SH-SY5Y (cell line): ENCODE results near the gene ETS2.

Experiments used
- GATA2 ChIP-seq: IDR thresholded peaks from 2 replicates; pipeline ENCODE4 v1.6.1; 2011; ENCODE audit warnings: mild to moderate bottlenecking, low read depth, low read length
- GATA3 ChIP-seq: IDR thresholded peaks from 2 replicates; pipeline ENCODE4 v1.6.1; 2011; ENCODE audit warnings: low read depth, mild to moderate bottlenecking, low read length, moderate library complexity

Gene ETS2

GRCh38 chr21:38805328-38806152, at the start of gene ETS2:
Gene ETS2, plus strand, starts transcription at chr21:38805929. Its CDS starts 4,106 bp downstream, at chr21:38810035.
- TF ChIP-seq GATA2 = no peak
- no peak for TF ChIP-seq GATA3

GRCh38 chr21:38756746-38757145, 49.0 kb upstream of the ETS2 start:
- TF ChIP-seq GATA3 (no peak), GATA2 (no peak)

DNA sequence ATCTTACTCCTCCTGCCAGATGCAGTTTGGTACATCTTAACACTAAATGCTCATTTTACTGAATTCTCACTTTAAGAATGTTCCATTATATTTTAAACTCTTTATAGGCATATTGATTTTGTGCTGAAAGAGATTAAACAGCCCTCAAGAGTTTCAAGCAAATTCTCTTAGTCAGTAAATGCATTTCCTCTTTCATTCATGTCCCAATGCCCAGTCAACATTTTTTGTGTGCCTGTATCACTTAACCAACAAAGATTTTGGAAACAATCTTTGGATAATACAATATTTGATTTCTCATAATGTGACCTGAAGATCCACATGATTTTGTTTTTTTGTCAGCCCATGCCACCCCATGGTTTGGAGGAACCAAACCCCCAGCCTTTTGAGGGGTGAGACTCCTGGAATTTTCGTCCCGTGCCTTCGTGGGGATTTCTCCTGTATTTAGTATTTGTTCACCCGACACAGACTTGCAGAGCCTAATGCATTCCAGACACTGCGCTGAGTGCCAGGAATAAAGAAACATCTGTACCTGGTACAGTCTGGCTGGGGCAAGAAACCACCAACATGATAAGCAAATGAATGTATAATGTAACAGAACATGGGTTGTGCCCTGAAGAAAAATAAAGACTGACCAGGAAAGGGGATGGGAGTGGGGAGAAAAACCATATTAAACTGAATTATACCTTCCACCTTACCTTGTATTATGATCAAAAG, 47.1 kb upstream of the ETS2 start:
- TF ChIP-seq GATA3 = no peak
- no peak; the same call in 1 of the 2 replicates for TF ChIP-seq GATA2

GRCh38 chr21:38759413-38759812, 46.3 kb upstream of the ETS2 start:
- TF ChIP-seq GATA3 (peak; percentile 72), GATA2 (peak; percentile 87)

DNA sequence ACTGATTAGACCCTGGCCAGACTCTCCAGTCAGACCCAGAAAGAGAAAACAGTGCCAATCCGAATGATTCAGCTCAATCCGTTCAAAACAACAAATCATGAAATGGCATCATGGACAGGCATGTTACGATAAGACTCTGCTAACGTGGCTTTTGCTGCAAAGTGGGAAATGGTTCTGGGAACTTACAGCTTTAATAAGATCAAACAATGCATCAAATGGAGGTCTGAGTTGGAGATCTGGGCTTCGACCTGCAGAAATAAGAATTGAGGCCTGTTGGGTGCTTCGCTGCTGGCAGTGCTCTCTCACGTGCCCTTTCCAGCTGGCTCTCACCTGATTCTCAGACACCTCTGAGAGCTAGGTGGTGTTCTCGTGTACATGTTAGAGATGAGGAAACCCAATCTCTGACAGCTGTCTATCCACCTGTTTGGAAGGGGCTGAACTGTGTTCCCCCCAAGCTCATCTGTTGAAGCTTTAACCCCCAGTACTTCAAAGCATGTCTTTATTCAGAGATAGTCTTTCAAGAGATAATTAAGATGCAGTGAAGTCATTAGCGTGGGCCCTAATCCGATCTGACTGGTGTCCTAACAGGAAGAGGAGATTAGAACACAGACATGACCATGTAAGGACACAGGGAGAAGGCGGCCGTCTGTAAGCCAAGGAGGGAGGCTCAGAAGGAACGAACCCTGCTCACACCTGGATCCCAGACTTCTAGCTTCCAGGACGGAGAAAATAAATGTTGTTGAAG, 45.5 kb upstream of the ETS2 start:
- TF ChIP-seq GATA3 (no peak), GATA2 (no peak)

DNA sequence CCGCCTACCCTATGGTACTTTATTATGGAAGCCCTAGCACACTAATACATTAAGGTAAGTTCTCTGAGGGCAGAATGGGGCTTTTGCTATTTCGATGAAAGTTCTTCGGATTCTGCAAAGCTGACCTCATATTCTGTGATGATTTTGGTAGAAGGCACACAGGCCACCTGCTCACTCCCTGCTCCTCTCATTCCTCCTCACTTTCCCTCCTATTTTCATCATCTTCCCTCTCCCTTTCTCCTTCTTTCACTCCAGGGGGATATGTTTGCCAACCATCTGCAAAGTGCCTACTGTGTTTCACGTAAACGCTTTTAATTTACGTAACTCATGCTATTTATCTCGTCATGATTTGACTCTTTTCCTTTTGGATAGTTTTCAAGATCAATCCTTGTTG, 45.0 kb upstream of the ETS2 start:
- no peak for TF ChIP-seq GATA2
- TF ChIP-seq GATA3 = no peak

- TF ChIP-seq GATA3 = no peak
These were observed 44.2 kb upstream of the ETS2 start for GRCh38 chr21:38761531-38761930.

DNA sequence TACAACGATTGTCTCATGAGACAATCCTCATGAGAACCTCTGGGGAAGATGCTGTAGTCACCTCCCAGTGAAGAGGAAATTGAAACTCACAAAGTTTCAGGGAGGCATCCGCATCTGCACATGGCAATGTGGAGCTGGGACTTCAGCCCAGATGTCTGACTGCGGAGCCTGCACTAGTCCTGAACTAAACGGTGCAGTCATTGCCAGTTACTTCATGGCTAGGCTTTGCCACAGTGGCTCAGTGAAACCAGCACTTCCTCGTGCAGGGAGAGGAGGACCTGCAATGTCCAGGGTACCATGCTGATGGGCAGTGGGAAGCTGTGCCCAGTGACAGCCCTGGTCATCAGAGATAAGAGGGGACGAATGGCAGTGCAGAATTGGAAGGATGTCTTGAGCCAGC, 40.7 kb upstream of the ETS2 start:
- TF ChIP-seq GATA2 (no peak), GATA3 (no peak)

GRCh38 chr21:38766987-38767722, 38.6 kb upstream of the ETS2 start:
- no peak for TF ChIP-seq GATA2
- TF ChIP-seq GATA3 = no peak

GRCh38 chr21:38768471-38769063, 37.2 kb upstream of the ETS2 start:
- no peak for TF ChIP-seq GATA2
- TF ChIP-seq GATA3 = no peak

GRCh38 chr21:38769191-38769780, 36.4 kb upstream of the ETS2 start:
- TF ChIP-seq GATA3 (no peak), GATA2 (no peak)

- TF ChIP-seq GATA2 (no peak), GATA3 (no peak)
These were observed 35.1 kb upstream of the ETS2 start for GRCh38 chr21:38770660-38771059.

DNA sequence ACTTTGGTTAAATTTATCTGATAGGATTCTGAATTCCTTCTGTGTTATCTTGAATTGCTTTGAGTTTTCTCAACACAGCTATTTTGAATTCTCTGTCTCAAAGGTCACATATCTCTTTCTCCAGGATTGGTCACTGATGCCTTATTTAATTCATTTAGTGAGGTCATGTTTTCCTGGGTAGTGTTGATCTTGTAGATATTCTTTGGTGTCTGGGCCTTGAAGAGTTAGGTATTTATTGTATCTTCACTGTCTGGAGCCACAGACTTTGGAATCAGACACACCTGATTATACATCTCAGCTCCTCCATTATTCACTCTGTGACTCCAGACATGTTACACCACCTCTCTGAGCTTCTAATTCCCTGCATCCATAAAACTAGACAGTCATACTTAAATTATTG, 34.2 kb upstream of the ETS2 start:
- TF ChIP-seq GATA2 = no peak
- no peak for TF ChIP-seq GATA3

GRCh38 chr21:38772646-38773045, 33.1 kb upstream of the ETS2 start:
- TF ChIP-seq GATA3 = no peak
- TF ChIP-seq GATA2 = no peak
